GM12865 (cell line): Measurements from ENCODE around the gene DCPS.

ENCODE experiments used
- DNase-seq: peaks from one replicate; pipeline ENCODE4 v3.0.0; 2010; ENCODE audit warnings: low read depth
- H3K4me3 ChIP-seq: 2 replicates; pipeline ENCODE4 v1.5.1; 2011; ENCODE audit warnings: mild to moderate bottlenecking, low read depth, low read length, control low read depth
- TF ChIP-seq, protein P1 (sequence below): IDR thresholded peaks from 2 replicates; pipeline ENCODE4 v1.5.1; 2011; ENCODE audit warnings: low read length, control low read depth, low read depth, inconsistent platforms; ENCODE audit not compliant: insufficient read depth; ENCODE audit errors: missing control alignments

Gene DCPS

GRCh38 chr11:126331286-126331685, 27.4 kb downstream of the DCPS start:
- TF ChIP-seq, protein P1, sequence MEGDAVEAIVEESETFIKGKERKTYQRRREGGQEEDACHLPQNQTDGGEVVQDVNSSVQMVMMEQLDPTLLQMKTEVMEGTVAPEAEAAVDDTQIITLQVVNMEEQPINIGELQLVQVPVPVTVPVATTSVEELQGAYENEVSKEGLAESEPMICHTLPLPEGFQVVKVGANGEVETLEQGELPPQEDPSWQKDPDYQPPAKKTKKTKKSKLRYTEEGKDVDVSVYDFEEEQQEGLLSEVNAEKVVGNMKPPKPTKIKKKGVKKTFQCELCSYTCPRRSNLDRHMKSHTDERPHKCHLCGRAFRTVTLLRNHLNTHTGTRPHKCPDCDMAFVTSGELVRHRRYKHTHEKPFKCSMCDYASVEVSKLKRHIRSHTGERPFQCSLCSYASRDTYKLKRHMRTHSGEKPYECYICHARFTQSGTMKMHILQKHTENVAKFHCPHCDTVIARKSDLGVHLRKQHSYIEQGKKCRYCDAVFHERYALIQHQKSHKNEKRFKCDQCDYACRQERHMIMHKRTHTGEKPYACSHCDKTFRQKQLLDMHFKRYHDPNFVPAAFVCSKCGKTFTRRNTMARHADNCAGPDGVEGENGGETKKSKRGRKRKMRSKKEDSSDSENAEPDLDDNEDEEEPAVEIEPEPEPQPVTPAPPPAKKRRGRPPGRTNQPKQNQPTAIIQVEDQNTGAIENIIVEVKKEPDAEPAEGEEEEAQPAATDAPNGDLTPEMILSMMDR: no peak
- no peak for DNase-seq
- H3K4me3 ChIP-seq: no peak overlapping the region

DNA sequence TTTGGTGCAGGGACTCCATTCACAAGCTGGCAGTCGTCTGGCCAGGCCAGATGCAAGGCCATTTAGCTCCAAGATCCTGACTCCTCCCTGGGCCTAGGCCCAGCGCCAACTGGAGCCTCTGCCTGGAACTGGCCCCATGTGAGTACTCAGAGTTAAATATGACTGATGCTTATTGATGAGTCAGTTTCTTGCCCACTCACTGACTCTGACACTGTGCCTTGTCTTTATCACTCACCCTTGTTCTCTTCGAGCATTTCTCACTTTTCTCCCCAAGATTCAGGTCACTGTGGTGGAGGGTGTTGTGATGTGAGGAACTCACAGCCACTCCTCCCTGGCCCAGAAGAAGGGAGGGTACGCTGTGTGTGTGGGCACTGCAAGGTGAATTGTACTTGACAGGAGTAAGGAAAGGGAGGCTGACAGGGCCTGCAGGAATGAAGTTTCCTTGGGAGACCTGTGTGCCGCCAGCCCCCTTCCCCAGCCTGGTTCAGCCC, 28.4 kb downstream of the DCPS start:
- H3K4me3 ChIP-seq: no peak overlapping the region
- no peak for DNase-seq
- TF ChIP-seq, protein P1: no peak

DNA sequence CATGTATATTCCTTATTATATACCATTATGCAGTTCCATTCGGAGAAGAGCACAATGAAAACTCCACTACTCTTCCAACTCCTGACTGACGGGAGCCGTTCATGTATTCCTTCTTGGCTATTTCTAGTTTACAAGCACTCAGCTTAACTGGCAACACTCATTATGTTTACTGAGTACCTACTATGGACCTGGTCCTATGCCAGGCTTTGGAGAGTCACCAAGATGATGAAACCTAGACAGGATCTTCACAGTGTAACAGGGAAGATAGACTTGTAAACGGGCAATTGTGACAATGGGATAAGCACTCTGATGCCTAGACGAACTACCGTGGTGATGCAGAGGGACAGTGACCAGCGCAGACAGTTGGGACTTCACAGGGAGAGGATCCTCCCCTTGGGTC, 29.3 kb downstream of the DCPS start:
- TF ChIP-seq, protein P1: no peak
- no peak for DNase-seq
- H3K4me3 ChIP-seq: no peak overlapping the region

DNA sequence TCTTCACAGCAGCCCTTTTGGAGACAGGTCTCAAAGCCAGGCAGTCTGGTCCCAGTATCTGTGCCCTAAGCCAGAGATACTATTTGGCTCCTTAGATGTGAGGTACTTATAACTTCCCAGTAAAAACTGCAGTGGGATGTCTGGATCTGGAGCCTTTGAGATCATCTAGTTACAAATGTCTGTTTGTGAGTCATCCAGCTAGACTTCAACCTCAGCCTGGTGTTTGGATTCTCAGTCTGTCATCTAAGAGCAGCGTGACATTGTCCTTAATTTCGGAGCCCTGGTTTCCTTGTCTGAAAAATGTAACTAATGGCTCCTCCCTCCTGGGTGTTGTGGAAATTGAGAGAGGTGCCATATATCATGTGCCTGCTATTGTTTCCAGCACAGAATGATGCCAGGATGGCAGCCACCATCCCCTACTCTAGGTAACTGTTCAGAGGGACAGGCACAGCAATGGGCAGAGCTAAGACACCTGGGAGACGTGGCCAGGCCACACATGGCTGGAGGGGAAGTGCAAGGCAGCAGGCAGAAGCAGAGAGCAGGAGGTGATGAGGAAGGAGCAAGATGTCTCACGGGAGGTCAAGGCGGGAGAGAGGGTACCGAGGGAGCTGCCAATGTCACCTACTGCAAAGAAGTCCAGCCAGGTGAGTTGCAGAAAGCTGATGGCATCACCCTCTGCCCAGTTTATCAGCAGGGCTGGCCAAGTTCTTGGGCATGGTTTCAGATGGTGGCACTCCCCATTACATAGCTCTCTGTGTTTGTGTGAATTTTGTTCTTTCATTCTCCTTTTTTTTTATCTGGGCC, 31.0 kb downstream of the DCPS start:
- TF ChIP-seq, protein P1: no peak
- no peak for DNase-seq

GRCh38 chr11:126335463-126335760, 31.6 kb downstream of the DCPS start:
- no peak overlapping the region for H3K4me3 ChIP-seq
- DNase-seq: no peak
- TF ChIP-seq, protein P1: no peak

More for the DNA sequence above, 31.0 kb downstream of the DCPS start:
- H3K4me3 ChIP-seq: no peak overlapping the region

DNA sequence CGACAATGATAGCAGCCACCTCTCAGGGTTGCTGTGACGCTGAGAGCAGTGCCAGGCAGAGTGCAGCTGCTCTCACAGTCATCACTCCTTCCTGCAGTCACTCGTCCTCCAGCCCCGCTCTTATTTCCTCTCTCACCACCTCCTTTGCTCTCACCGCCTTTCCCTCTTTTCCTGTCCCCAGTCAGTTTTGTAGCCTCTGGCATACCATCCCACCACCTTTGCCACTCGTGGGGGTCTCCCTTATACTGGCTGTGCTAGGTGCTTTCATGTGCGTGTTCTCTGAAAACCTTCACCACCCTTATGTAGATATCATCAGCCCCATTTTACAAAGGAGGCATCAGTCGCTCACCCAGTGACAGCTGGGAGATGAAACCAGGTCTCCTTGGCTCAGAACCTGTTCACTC, 32.3 kb downstream of the DCPS start:
- DNase-seq: no peak
- H3K4me3 ChIP-seq: no peak overlapping the region
- TF ChIP-seq, protein P1: no peak

DNA sequence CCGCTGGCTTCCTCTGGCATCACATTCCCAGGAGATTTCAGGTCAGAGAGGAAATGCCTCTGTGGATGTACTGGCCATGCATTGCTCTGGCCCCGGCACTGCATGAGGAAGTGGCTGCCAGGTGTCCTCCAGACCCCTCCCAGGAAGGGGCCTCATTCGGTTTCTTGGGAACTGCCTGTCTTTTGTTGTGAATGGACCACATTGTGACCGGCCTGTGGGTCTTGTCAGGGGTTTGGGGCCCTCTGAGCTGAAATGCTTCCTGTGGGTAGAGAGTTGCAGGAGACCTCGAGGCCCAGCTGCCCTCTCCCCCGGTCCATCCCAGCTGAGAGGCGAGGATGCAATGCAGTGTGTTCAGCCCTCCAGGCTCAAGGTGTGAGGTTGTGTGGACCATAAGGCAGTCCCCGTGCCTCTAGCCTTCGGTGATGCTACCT, 32.8 kb downstream of the DCPS start:
- TF ChIP-seq, protein P1: no peak
- H3K4me3 ChIP-seq: no peak overlapping the region
- DNase-seq: no peak
